ENCODE results near the gene DNAJC9.
A peak's percentile ranks its signal among the peaks of the same experiment; 100 is the strongest.
"Not testable (repeated sequence)": the region's sequence is repeated elsewhere in the genome, so short reads cannot be mapped to it uniquely, and the experiment has no call there.

The DNAJC9 gene

GRCh38 chr10:73258612-73259011 lies 11.6 kb upstream of the DNAJC9 start:
- CTCF ChIA-PET; H3K9me3 ChIP-seq (ENCODE audit: control insufficient read depth, insufficient read depth, low read depth, low read length); H3K36me3 ChIP-seq (ENCODE audit: control insufficient read depth in 2 of 2, insufficient read depth in 1 of 2, low read length in 2 of 2); H3K27ac ChIP-seq (ENCODE audit: extremely low read depth, low read depth, low read length); H3K4me1 ChIP-seq (ENCODE audit: control insufficient read depth, insufficient read depth, low read length); H3K4me3 ChIP-seq (ENCODE audit: low read depth, low read length): not testable (repeated sequence)
- POLR2A ChIA-PET = interaction anchor here (0.6 kb wide), 1 partner anchor 90 kb away, joined by 3 read pairs; no protein-coding TSS in a partner anchor
- TF ChIP-seq ZNF626 (tag by site-specific recombination; IDR thresholded peaks at IDR 0.05) = 0 out of 2 replicates have a peak, but pooled peaks have one; percentile 18
- TF ChIP-seq ZNF529 (tag by site-specific recombination; IDR thresholded peaks at IDR 0.05; ENCODE audit: insufficient replicate concordance) = peak; percentile 8

- peak overlapping the region; percentile 79 for H3K27ac ChIP-seq (ENCODE audit: extremely low read depth, low read depth, low read length)
- H3K4me3 ChIP-seq (ENCODE audit: low read depth, low read length) = peak overlapping the region; percentile 64
- 0 out of 2 replicates have a peak, but pooled peaks cover 3% of the 10 kb centered on the region for H3K4me1 ChIP-seq (ENCODE audit: control insufficient read depth, insufficient read depth, low read length)
- ChIA-PET CTCF (interaction anchor here (1.2 to 4.5 kb wide), 2 partner anchors 11 to 94 kb away, joined by 4 to 21 read pairs; no protein-coding TSS in a partner anchor), POLR2A (interaction anchor here (0.6 to 2.3 kb wide), 10 partner anchors 9 to 528 kb away, joined by 3 to 13 read pairs (median 4); partner anchors contain the start of gene CFAP70)
- H3K9me3 ChIP-seq (ENCODE audit: control insufficient read depth, insufficient read depth, low read depth, low read length) = no peaks in the 10 kb centered on the region
- TF ChIP-seq CTCF (tag by site-specific recombination; IDR thresholded peaks at IDR 0.05) (peak; percentile 30; the same call in 1 of the 2 replicates), ZNF324 (tag by site-specific recombination; IDR thresholded peaks at IDR 0.05) (no peak), ZNF837 (tag by site-specific recombination; IDR thresholded peaks at IDR 0.05) (no peak), BCL11B (tag by site-specific recombination; IDR thresholded peaks at IDR 0.05; ENCODE audit: low read depth) (no peak)
- H3K36me3 ChIP-seq (ENCODE audit: control insufficient read depth in 2 of 2, insufficient read depth in 1 of 2, low read length in 2 of 2) = peaks cover 8 to 32% of the 10 kb centered on the region in 2 experiments; a peak in 2 of 3 replicates
These were observed 6.1 kb upstream of the DNAJC9 start for GRCh38 chr10:73253225-73253555.

GRCh38 chr10:73252445-73253224 lies 5.6 kb upstream of the DNAJC9 start, which contains the start of gene MRPS16:
TSS of gene MRPS16 (minus strand) at chr10:73252644. CDS start at chr10:73252482, 162 bp downstream.
- ChIA-PET CTCF (interaction anchor here (1.2 to 4.5 kb wide), 2 partner anchors 11 to 94 kb away, joined by 4 to 21 read pairs; no protein-coding TSS in a partner anchor), POLR2A (interaction anchor here (0.6 to 2.3 kb wide), 13 partner anchors 10 to 529 kb away, joined by 3 to 13 read pairs (median 4); partner anchors contain the start of genes CFAP70 and PPP3CB)
- Histone ChIP-seq H3K36me3 (ENCODE audit: control insufficient read depth in 2 of 2, insufficient read depth in 1 of 2, low read length in 2 of 2) (peaks cover 8 to 33% of the 10 kb centered on the region in 2 experiments; a peak in 2 of 3 replicates), H3K9me3 (ENCODE audit: control insufficient read depth, insufficient read depth, low read depth, low read length) (no peaks in the 10 kb centered on the region), H3K4me3 (ENCODE audit: low read depth, low read length) (peak within 1 kb of the TSS; percentile 64), H3K4me1 (ENCODE audit: control insufficient read depth, insufficient read depth, low read length) (peaks cover 3% of the 10 kb centered on the region; the same call in 1 of the 2 replicates), H3K27ac (ENCODE audit: extremely low read depth, low read depth, low read length) (peak within 1 kb of the TSS; percentile 79)
- no peak for TF ChIP-seq TSHZ1 (tag by site-specific recombination; IDR thresholded peaks at IDR 0.05; ENCODE audit: borderline replicate concordance)
- TF ChIP-seq ZNF302 (tag by site-specific recombination; IDR thresholded peaks at IDR 0.05; ENCODE audit: low read depth) = no peak
- TF ChIP-seq ZNF202 (tag by site-specific recombination; IDR thresholded peaks at IDR 0.05; ENCODE audit: borderline replicate concordance) = no peak
- TF ChIP-seq ZNF48 (tag by site-specific recombination; IDR thresholded peaks at IDR 0.05) = no peak
- TF ChIP-seq CTCF (tag by site-specific recombination; IDR thresholded peaks at IDR 0.05) = peak; percentile 53; the same call in 1 of the 2 replicates
- peak; percentile 65; the same call in 1 of the 2 replicates for TF ChIP-seq ZNF629 (tag by site-specific recombination; IDR thresholded peaks at IDR 0.05)
- no peak for TF ChIP-seq ZNF121 (tag by site-specific recombination; IDR thresholded peaks at IDR 0.05)
- no peak for TF ChIP-seq ZNF223 (tag by site-specific recombination; IDR thresholded peaks at IDR 0.05)
- TF ChIP-seq ZSCAN30 (tag by site-specific recombination; IDR thresholded peaks at IDR 0.05) = no peak
- no peak for TF ChIP-seq ZNF510 (tag by site-specific recombination; IDR thresholded peaks at IDR 0.05; ENCODE audit: insufficient replicate concordance)
- peak; percentile 93 for TF ChIP-seq TRIM28 (IDR thresholded peaks at IDR 0.05; ENCODE audit: borderline replicate concordance, low read length)
- TF ChIP-seq ZNF544 (tag by site-specific recombination; IDR thresholded peaks at IDR 0.05) = no peak
- TF ChIP-seq ZFP3 (tag by site-specific recombination; IDR thresholded peaks at IDR 0.05; ENCODE audit: low read depth) = no peak
- TF ChIP-seq ZFP69B (tag by site-specific recombination; IDR thresholded peaks at IDR 0.05) = no peak
- no peak for TF ChIP-seq ZNF423 (tag by site-specific recombination; IDR thresholded peaks at IDR 0.05)
- no peak for TF ChIP-seq ZNF521 (tag by site-specific recombination; IDR thresholded peaks at IDR 0.05)
- TF ChIP-seq MZF1 (tag by site-specific recombination; IDR thresholded peaks at IDR 0.05; ENCODE audit: borderline replicate concordance) = peak; percentile 77
